Body of pancreas (tissue), 4 donors: ENCODE data around the gene PSMG1.

Experiments used
- CTCF ChIP-seq, 7 experiments: fragments of 450-650 bp in 4 of 7; fragments of 200-600 bp in 3 of 7; sonication (generic) in 3 of 7; IDR thresholded peaks; one replicate each; pipeline ENCODE4 v1.5.1; 2016 to 2019; ENCODE audit warnings: antibody characterized with exemption in 7 of 7
- POLR2A ChIP-seq, 3 donors: fragments of 450-650 bp; IDR thresholded peaks; one replicate each; pipeline ENCODE4 v1.6.1; 2016; ENCODE audit warnings: antibody characterized with exemption in 3 of 3, mild to moderate bottlenecking in 2 of 3

GRCh38 chr21:39220150-39220549, 36.9 kb upstream of the PSMG1 start:
- TF ChIP-seq CTCF (IDR thresholded peaks at IDR 0.05) (no peak), POLR2A (IDR thresholded peaks at IDR 0.05) (no peak)
